Activated B cell treated with CpG ODN at 0.5 μM for 24 hours (primary cell): Measurements from ENCODE around the gene WDR76. TPM values are rescaled to one million over a fixed set of nuclear protein-coding genes. Genes with fewer than 3 reads are reported as not detected.
"Not testable (repeated sequence)": the region's sequence is repeated elsewhere in the genome, so short reads cannot be mapped to it uniquely, and the experiment has no call there.

Experiments
- ATAC-seq: fragments of 200-7000 bp; cut with Tn5 transposase; one replicate; pipeline ENCODE4 v1.10.0; 2021; ENCODE audit warnings: low read depth, mild to moderate bottlenecking, moderate library complexity
- CTCF ChIA-PET: fragments of 350-600 bp; sonication (Branson Sonifier 250); formaldehyde crosslinking; loops from one replicate; lab custom pipeline; 2021; ENCODE audit warnings: antibody characterized with exemption; lab: Charles Lee
- POLR2A ChIA-PET: fragments of 350-600 bp; sonication (Branson Sonifier 250); formaldehyde crosslinking; loops from one replicate; lab custom pipeline; 2021; ENCODE audit warnings: antibody characterized with exemption; lab: Charles Lee
- DNase-seq: peaks from one replicate; pipeline ENCODE4 v3.0.0; 2022
- H3K27ac Mint-ChIP-seq: one replicate; pipeline ENCODE4 v1.8.0; 2020; ENCODE audit warnings: mixed read lengths
- H3K27me3 Mint-ChIP-seq: one replicate; pipeline ENCODE4 v1.8.0; 2021; ENCODE audit warnings: mixed read lengths
- H3K36me3 Mint-ChIP-seq: one replicate; pipeline ENCODE4 v1.8.0; 2021; ENCODE audit warnings: low read depth, mixed read lengths
- H3K4me1 Mint-ChIP-seq: one replicate; pipeline ENCODE4 v1.8.0; 2021; ENCODE audit warnings: mixed read lengths
- H3K4me3 Mint-ChIP-seq: one replicate; pipeline ENCODE4 v1.8.0; 2020; ENCODE audit warnings: mild to moderate bottlenecking, mixed read lengths
- H3K9me3 Mint-ChIP-seq: one replicate; pipeline ENCODE4 v1.8.0; 2020; ENCODE audit warnings: mixed read lengths
- intact Hi-C: fragments of 100-400 bp; cut with micrococcal nuclease; formaldehyde crosslinking; loops from one replicate; pipeline ENCODE4 v1.15.1; 2024
- total RNA-seq: library from RNA; stranded (reverse); gene quantifications from 2 replicates; pipeline ENCODE4 v1.2.3, GENCODE V29; 2022
- TF ChIP-seq, protein P1 (sequence below): fragments of 200-600 bp; IDR thresholded peaks from one replicate; pipeline ENCODE4 v1.8.0; 2022; ENCODE audit warnings: antibody characterized with exemption, mild to moderate bottlenecking

WDR76 gene
- total RNA-seq, 1 donor from 2014 or later: 15.1 TPM

GRCh38 chr15:43851251-43851650, 24.4 kb downstream of the WDR76 start:
- Mint-ChIP-seq H3K4me3 (no peak overlapping the region), H3K36me3 (peaks cover 27% of the 10 kb centered on the region), H3K4me1 (no peaks in the 10 kb centered on the region), H3K27ac (no peak overlapping the region), H3K9me3 (no peaks in the 10 kb centered on the region), H3K27me3 (no peaks in the 10 kb centered on the region)
- POLR2A ChIA-PET: no interaction called here
- DNase-seq (no peak), ATAC-seq (no peak)
- CTCF ChIA-PET: no interaction called here
- intact Hi-C loops: no loop called here
- TF ChIP-seq, protein P1, sequence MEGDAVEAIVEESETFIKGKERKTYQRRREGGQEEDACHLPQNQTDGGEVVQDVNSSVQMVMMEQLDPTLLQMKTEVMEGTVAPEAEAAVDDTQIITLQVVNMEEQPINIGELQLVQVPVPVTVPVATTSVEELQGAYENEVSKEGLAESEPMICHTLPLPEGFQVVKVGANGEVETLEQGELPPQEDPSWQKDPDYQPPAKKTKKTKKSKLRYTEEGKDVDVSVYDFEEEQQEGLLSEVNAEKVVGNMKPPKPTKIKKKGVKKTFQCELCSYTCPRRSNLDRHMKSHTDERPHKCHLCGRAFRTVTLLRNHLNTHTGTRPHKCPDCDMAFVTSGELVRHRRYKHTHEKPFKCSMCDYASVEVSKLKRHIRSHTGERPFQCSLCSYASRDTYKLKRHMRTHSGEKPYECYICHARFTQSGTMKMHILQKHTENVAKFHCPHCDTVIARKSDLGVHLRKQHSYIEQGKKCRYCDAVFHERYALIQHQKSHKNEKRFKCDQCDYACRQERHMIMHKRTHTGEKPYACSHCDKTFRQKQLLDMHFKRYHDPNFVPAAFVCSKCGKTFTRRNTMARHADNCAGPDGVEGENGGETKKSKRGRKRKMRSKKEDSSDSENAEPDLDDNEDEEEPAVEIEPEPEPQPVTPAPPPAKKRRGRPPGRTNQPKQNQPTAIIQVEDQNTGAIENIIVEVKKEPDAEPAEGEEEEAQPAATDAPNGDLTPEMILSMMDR: no peak

DNA sequence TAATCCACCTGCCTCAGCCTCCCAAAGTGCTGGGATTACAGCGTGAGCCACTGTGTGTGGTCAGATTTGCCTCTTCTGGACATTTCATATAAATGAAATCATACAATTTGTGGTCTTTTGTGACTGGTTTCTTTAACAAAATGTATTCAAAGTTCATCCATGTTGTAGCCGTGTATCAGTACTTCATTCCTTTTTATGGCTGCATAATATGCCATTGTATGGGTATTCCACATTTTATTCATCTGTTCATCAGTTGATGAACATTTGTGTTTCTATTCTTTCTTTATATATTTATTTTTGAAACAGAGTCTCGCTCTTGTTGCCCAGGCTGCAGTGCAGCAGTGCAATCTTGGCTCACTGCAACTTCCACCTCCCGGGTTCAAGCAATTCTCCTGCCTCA, 25.8 kb downstream of the WDR76 start:
- Mint-ChIP-seq H3K27me3 (no peaks in the 10 kb centered on the region), H3K4me3 (no peak overlapping the region), H3K27ac (no peak overlapping the region), H3K4me1 (no peaks in the 10 kb centered on the region), H3K36me3 (peaks cover 35% of the 10 kb centered on the region), H3K9me3 (no peaks in the 10 kb centered on the region)
- ChIA-PET POLR2A (no interaction called here), CTCF (no interaction called here)
- ATAC-seq: no peak
- intact Hi-C loops: no loop called here
- DNase-seq: no peak
- TF ChIP-seq, protein P1: no peak

- H3K27me3 Mint-ChIP-seq: no peaks in the 10 kb centered on the region
- CTCF ChIA-PET: no interaction called here
These were observed 28.0 kb downstream of the WDR76 start for GRCh38 chr15:43854801-43855200.

GRCh38 chr15:43859546-43859945, 32.7 kb downstream of the WDR76 start:
- POLR2A ChIA-PET: no interaction called here
- ATAC-seq (no peak), DNase-seq (no peak)
- no peaks in the 10 kb centered on the region for H3K4me1 Mint-ChIP-seq
- no peak overlapping the region for H3K4me3 Mint-ChIP-seq
- CTCF ChIA-PET: no interaction called here
- TF ChIP-seq, protein P1: no peak
- H3K27ac Mint-ChIP-seq: no peak overlapping the region
- H3K36me3 Mint-ChIP-seq: peaks cover 40% of the 10 kb centered on the region
- intact Hi-C loops: no loop called here
- H3K9me3 Mint-ChIP-seq: no peaks in the 10 kb centered on the region
- no peaks in the 10 kb centered on the region for H3K27me3 Mint-ChIP-seq

More at GRCh38 chr15:43854801-43855200, 28.0 kb downstream of the WDR76 start:
- POLR2A ChIA-PET: no interaction called here
- peaks cover 48% of the 10 kb centered on the region for H3K36me3 Mint-ChIP-seq
- no peaks in the 10 kb centered on the region for H3K9me3 Mint-ChIP-seq
- no peaks in the 10 kb centered on the region for H3K4me1 Mint-ChIP-seq
- no peak overlapping the region for H3K27ac Mint-ChIP-seq
- DNase-seq (no peak), ATAC-seq (no peak)
- TF ChIP-seq, protein P1: no peak
- H3K4me3 Mint-ChIP-seq: no peak overlapping the region
- intact Hi-C loops: no loop called here

- CTCF ChIA-PET, H3K4me3 Mint-ChIP-seq, H3K4me1 Mint-ChIP-seq, H3K27ac Mint-ChIP-seq, ATAC-seq, POLR2A ChIA-PET, DNase-seq, intact Hi-C loops, H3K27me3 Mint-ChIP-seq, H3K9me3 Mint-ChIP-seq: not testable (repeated sequence)
- H3K36me3 Mint-ChIP-seq: peaks cover 26% of the 10 kb centered on the region
These were observed 39.8 kb downstream of the WDR76 start for GRCh38 chr15:43866636-43867035.

GRCh38 chr15:43867096-43867495, 40.3 kb downstream of the WDR76 start:
- intact Hi-C loops: no loop called here
- H3K9me3 Mint-ChIP-seq: no peaks in the 10 kb centered on the region
- no peak overlapping the region for H3K4me3 Mint-ChIP-seq
- ChIA-PET CTCF (no interaction called here), POLR2A (no interaction called here)
- no peak for ATAC-seq
- peaks cover 24% of the 10 kb centered on the region for H3K36me3 Mint-ChIP-seq
- no peaks in the 10 kb centered on the region for H3K27me3 Mint-ChIP-seq
- TF ChIP-seq, protein P1: no peak
- DNase-seq: no peak
- peaks cover 3% of the 10 kb centered on the region for H3K4me1 Mint-ChIP-seq
- no peak overlapping the region for H3K27ac Mint-ChIP-seq
